GM13977 (cell line): Measurements from ENCODE around the gene ZNF575.
"Not testable (repeated sequence)": the region's sequence is repeated elsewhere in the genome, so short reads cannot be mapped to it uniquely, and the experiment has no call there.

Experiments
- DNase-seq: peaks from one replicate; pipeline ENCODE4 v3.0.0; 2012; ENCODE audit warnings: low spot score
- CTCF ChIP-seq: IDR thresholded peaks from 2 replicates; pipeline ENCODE4 v1.5.1; 2012; ENCODE audit warnings: mild to moderate bottlenecking, control low read depth; ENCODE audit not compliant: insufficient read depth; ENCODE audit errors: extremely low read depth, missing control alignments
- in situ Hi-C: fragments of 300-500 bp; cut with MboI; formaldehyde crosslinking; loops from one replicate; pipeline ENCODE4 v1.12.0; 2022; ENCODE audit warnings: low sequenced_read_pairs, low pct_unique_long_range_greater_than_20kb, mixed read lengths, inconsistent platforms; ENCODE audit not compliant: unreplicated experiment

The ZNF575 gene

GRCh38 chr19:43541920-43542650, 9.1 kb downstream of the ZNF575 start:
- no peak for DNase-seq
- in situ Hi-C loops, result no loop called here
- TF ChIP-seq CTCF, result no peak

- DNase-seq, result no peak
- in situ Hi-C loops, result no loop called here
- TF ChIP-seq CTCF, result no peak
These were observed 11.1 kb downstream of the ZNF575 start for GRCh38 chr19:43544077-43544476.

GRCh38 chr19:43545276-43545675, 12.3 kb downstream of the ZNF575 start:
- in situ Hi-C loops, result no loop called here
- no peak for DNase-seq
- TF ChIP-seq CTCF, result no peak

GRCh38 chr19:43545981-43546380, 13.0 kb downstream of the ZNF575 start:
- in situ Hi-C loops, result no loop called here
- no peak for TF ChIP-seq CTCF

GRCh38 chr19:43546581-43546980, 13.6 kb downstream of the ZNF575 start:
- no peak for TF ChIP-seq CTCF
- DNase-seq, result no peak
- in situ Hi-C loops, result no loop called here

More at GRCh38 chr19:43545981-43546380, 13.0 kb downstream of the ZNF575 start:
- DNase-seq, result no peak

DNA sequence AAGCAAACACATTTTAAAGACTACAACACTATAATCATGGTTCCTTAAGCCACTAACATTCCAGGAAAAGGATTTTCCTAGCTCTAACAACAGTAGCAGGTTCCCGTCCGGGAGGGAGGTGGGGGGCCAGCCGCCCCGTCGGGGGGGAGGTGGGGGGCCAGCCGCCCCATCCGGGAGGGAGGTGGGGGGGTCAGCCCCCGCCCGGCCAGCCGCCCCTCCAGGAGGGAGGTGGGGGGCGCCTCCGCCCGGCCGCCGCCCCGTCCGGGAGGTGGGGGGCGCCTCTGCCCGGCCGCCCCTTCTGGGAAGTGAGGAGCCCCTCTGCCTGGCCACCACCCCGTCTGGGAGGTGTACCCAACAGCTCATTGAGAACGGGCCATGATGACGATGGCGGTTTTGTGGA, 14.9 kb downstream of the ZNF575 start:
- in situ Hi-C loops, DNase-seq: not testable (repeated sequence)

- DNase-seq, result no peak
- in situ Hi-C loops, result no loop called here
- no peak for TF ChIP-seq CTCF
These were observed 15.7 kb downstream of the ZNF575 start for GRCh38 chr19:43548706-43549105.
